Esophagus muscularis mucosa (tissue), 4 donors: ENCODE data around the gene GSDME. TPM values are rescaled to one million over a fixed set of nuclear protein-coding genes. Genes with fewer than 3 reads are reported as not detected.

Experiments
- DNase-seq: peaks from one replicate; pipeline ENCODE4 v3.0.0-alpha.2; 2017; ENCODE audit errors: extremely low spot score
- H3K27ac ChIP-seq, 4 donors: fragments of 200-600 bp; sonication (generic); replicated peaks in 1 of 4; 1 replicate in 3 of 4; 2 replicates in 1 of 4; pipeline ENCODE4 v1.5.1; 2016 to 2019; ENCODE audit warnings: mild to moderate bottlenecking in 1 of 4
- H3K27me3 ChIP-seq, 4 donors: fragments of 200-600 bp; sonication (generic); one replicate each; pipeline versions ENCODE4 v1.5.1 to v1.6.0; 2016 to 2019
- H3K36me3 ChIP-seq, 4 donors: fragments of 200-600 bp; sonication (generic); one replicate each; pipeline ENCODE4 v1.5.1; 2016 to 2019
- H3K4me1 ChIP-seq, 4 donors: fragments of 200-600 bp; sonication (generic); one replicate each; pipeline ENCODE4 v1.5.1; 2016 to 2019
- H3K4me3 ChIP-seq, 4 donors: fragments of 200-600 bp; sonication (generic); 1 replicate in 2 of 4; 2 replicates in 2 of 4; pipeline ENCODE4 v1.5.1; 2016 to 2019; ENCODE audit warnings: mild to moderate bottlenecking in 4 of 4, moderate library complexity in 1 of 4
- H3K9me3 ChIP-seq, 4 donors: fragments of 200-600 bp; sonication (generic); 1 replicate in 3 of 4; 2 replicates in 1 of 4; pipeline ENCODE4 v1.5.1; 2016 to 2019
- EP300 ChIP-seq: sonication (generic); formaldehyde crosslinking; IDR thresholded peaks from one replicate; pipeline ENCODE4 v1.6.1; 2017; ENCODE audit warnings: antibody characterized with exemption
- POLR2A ChIP-seq: fragments of 450-650 bp; IDR thresholded peaks from one replicate; pipeline ENCODE4 v1.6.1; 2017; ENCODE audit warnings: antibody characterized with exemption, moderate library complexity, mild to moderate bottlenecking, low read depth
- POLR2AphosphoS5 ChIP-seq, 2 donors: sonication (generic); formaldehyde crosslinking; IDR thresholded peaks; one replicate each; pipeline ENCODE4 v1.6.1; 2017; ENCODE audit warnings: antibody characterized with exemption in 2 of 2
- WGBS: methylation state at CpG from one replicate; pipeline ENCODE4 v1.1.5; 2018; 5-methylcytosine and 5-hydroxymethylcytosine counted together
- intact Hi-C: fragments of 100-400 bp; cut with DNase I; formaldehyde crosslinking; loops from one replicate; pipeline ENCODE4 v1.15.1; 2023
- total RNA-seq, 4 donors: library from RNA; depleted of rRNA; stranded (reverse); fragments of >200 nt; gene quantifications; one replicate each; pipeline versions ENCODE4 v1.1.0 to v1.2.1, GENCODE V29; 2016
- TF ChIP-seq, protein P1 (sequence below), 3 experiments: fragments of 200-600 bp in 2 of 3; fragments of 450-650 bp in 1 of 3; sonication (generic) in 2 of 3; IDR thresholded peaks; one replicate each; pipeline ENCODE4 v1.5.1; 2017 to 2019; ENCODE audit warnings: antibody characterized with exemption in 3 of 3, mild to moderate bottlenecking in 2 of 3, moderate library complexity in 1 of 3

The GSDME gene
- total RNA-seq, 4 donors from 2014 or later: 6.5 to 12.2 (median 11.0) TPM

- Histone ChIP-seq H3K27ac (peak overlapping the region; percentile 83 to 90 (median 89)), H3K27me3 (peaks cover 0 to 5% (median 0%) of the 10 kb centered on the region in 4 donors), H3K9me3 (no peaks in the 10 kb centered on the region), H3K36me3 (no peaks in the 10 kb centered on the region), H3K4me1 (peaks cover 4 to 26% (median 17%) of the 10 kb centered on the region in 4 donors), H3K4me3 (peak overlapping the region; percentile 77 to 86 (median 82))
- intact Hi-C loops: no loop called here
- WGBS: 6% methylated on average over 42 of the region's 54 CpGs
- TF ChIP-seq, protein P1, sequence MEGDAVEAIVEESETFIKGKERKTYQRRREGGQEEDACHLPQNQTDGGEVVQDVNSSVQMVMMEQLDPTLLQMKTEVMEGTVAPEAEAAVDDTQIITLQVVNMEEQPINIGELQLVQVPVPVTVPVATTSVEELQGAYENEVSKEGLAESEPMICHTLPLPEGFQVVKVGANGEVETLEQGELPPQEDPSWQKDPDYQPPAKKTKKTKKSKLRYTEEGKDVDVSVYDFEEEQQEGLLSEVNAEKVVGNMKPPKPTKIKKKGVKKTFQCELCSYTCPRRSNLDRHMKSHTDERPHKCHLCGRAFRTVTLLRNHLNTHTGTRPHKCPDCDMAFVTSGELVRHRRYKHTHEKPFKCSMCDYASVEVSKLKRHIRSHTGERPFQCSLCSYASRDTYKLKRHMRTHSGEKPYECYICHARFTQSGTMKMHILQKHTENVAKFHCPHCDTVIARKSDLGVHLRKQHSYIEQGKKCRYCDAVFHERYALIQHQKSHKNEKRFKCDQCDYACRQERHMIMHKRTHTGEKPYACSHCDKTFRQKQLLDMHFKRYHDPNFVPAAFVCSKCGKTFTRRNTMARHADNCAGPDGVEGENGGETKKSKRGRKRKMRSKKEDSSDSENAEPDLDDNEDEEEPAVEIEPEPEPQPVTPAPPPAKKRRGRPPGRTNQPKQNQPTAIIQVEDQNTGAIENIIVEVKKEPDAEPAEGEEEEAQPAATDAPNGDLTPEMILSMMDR (IDR thresholded peaks at IDR 0.05): no peak
- no peak for DNase-seq
Measured at GRCh38 chr7:24756545-24757352, 515 bp downstream of the GSDME start.

- peak overlapping the region in 3 of 4 donors; percentile 77 to 86 (median 81) for H3K4me3 ChIP-seq
- intact Hi-C loops: no loop called here
- H3K27me3 ChIP-seq: peaks cover 0 to 5% (median 0%) of the 10 kb centered on the region in 4 donors
- H3K4me1 ChIP-seq: peaks cover 4 to 26% (median 17%) of the 10 kb centered on the region in 4 donors
- no peak for DNase-seq
- WGBS: 93% methylated on average over 12 of the region's 12 CpGs
- peak overlapping the region; percentile 83 to 90 (median 89) for H3K27ac ChIP-seq
- H3K9me3 ChIP-seq: no peaks in the 10 kb centered on the region
- H3K36me3 ChIP-seq: no peaks in the 10 kb centered on the region
- TF ChIP-seq, protein P1 (IDR thresholded peaks at IDR 0.05): no peak
- TF ChIP-seq POLR2AphosphoS5 (IDR thresholded peaks at IDR 0.05) (no peak), POLR2A (no peak)
Measured at GRCh38 chr7:24755541-24756407, 1.5 kb downstream of the GSDME start.

- Histone ChIP-seq H3K4me1 (peaks cover 4 to 26% (median 17%) of the 10 kb centered on the region in 4 donors), H3K9me3 (no peaks in the 10 kb centered on the region), H3K36me3 (no peaks in the 10 kb centered on the region), H3K27ac (no peak overlapping the region), H3K4me3 (no peak overlapping the region), H3K27me3 (peaks cover 0 to 5% (median 0%) of the 10 kb centered on the region in 4 donors)
- intact Hi-C loops: no loop called here
- DNase-seq: no peak
- 86% methylated on average over 3 of the region's 3 CpGs for WGBS
- TF ChIP-seq, protein P1 (IDR thresholded peaks at IDR 0.05): no peak
- TF ChIP-seq POLR2A: no peak
- TF ChIP-seq EP300: no peak
- TF ChIP-seq POLR2AphosphoS5 (IDR thresholded peaks at IDR 0.05): no peak
Measured at GRCh38 chr7:24754906-24755506, 2.3 kb downstream of the GSDME start.

- Histone ChIP-seq H3K36me3 (no peaks in the 10 kb centered on the region), H3K9me3 (no peaks in the 10 kb centered on the region), H3K27ac (no peak overlapping the region), H3K4me1 (peaks cover 0 to 13% (median 8%) of the 10 kb centered on the region in 4 donors), H3K27me3 (peaks cover 0 to 5% (median 0%) of the 10 kb centered on the region in 4 donors), H3K4me3 (no peak overlapping the region)
- TF ChIP-seq POLR2AphosphoS5 (IDR thresholded peaks at IDR 0.05): no peak
- TF ChIP-seq, protein P1 (IDR thresholded peaks at IDR 0.05): no peak
- no peak for TF ChIP-seq EP300
- TF ChIP-seq POLR2A: no peak
- no peak for DNase-seq
- 80% methylated on average over 3 of the region's 3 CpGs for WGBS
- intact Hi-C loops: no loop called here
Measured at GRCh38 chr7:24752073-24752800, 5.0 kb downstream of the GSDME start.
